ENCODE results near the gene NAA80.

DNA sequence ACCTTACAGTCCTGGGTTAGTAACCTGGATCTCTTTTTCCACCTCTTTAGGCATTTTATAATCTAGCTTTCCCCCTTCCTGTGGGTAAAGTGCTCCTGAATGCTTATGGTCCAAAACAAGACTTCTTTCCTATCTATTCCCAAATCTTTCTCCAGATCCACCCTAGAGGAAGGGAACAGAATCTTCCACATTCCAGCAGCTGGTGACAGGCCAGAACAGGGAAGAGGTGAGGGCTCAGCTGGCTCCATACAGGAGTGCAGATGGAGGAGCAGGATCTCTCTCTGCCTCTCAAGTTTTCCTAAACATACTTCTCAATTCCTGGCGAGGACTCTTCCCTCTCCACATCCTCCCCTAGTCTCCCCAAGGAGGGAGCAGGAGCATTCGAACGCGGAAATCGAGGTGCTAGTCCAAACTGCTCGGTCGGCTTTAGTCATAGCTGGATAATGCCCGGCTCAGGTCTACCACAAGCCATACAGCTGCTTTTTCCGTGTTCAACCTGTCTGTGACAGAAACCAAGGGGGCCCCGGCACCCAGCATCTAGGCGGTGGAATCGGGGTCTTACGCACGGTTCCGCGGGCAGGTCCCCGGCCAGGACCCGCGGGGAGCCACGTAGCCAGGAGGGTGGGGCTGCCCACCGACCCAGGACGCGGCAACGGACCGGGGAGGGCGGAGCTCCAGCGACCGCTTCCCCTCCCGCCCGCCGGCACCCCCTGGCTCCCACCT lies 37.4 kb upstream of the NAA80 start:
- TF ChIP-seq TARDBP (IDR thresholded peaks at IDR 0.05): no peak
- TF ChIP-seq SUZ12 (IDR thresholded peaks at IDR 0.05): no peak
- TF ChIP-seq L3MBTL2 (conservative IDR thresholded peaks at IDR 0.05): no peak
- TF ChIP-seq SP1 (IDR thresholded peaks at IDR 0.05): no peak
- TF ChIP-seq BHLHE40 (IDR thresholded peaks at IDR 0.05; ENCODE audit: borderline replicate concordance): no peak
- no peak for TF ChIP-seq ELF4 (IDR thresholded peaks at IDR 0.05)
- no peak for TF ChIP-seq ZNF384 (IDR thresholded peaks at IDR 0.05)
- TF ChIP-seq FOXM1 (IDR thresholded peaks at IDR 0.05; ENCODE audit: borderline replicate concordance): no peak
- no peak for TF ChIP-seq FOXK2 (IDR thresholded peaks at IDR 0.05)
- TF ChIP-seq, protein P1, sequence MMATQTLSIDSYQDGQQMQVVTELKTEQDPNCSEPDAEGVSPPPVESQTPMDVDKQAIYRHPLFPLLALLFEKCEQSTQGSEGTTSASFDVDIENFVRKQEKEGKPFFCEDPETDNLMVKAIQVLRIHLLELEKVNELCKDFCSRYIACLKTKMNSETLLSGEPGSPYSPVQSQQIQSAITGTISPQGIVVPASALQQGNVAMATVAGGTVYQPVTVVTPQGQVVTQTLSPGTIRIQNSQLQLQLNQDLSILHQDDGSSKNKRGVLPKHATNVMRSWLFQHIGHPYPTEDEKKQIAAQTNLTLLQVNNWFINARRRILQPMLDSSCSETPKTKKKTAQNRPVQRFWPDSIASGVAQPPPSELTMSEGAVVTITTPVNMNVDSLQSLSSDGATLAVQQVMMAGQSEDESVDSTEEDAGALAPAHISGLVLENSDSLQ (IDR thresholded peaks at IDR 0.05): no peak
- no peak for TF ChIP-seq HDGF (IDR thresholded peaks at IDR 0.05; ENCODE audit: borderline replicate concordance)
- no peak for TF ChIP-seq ARNT (IDR thresholded peaks at IDR 0.05)
- TF ChIP-seq LEF1 (IDR thresholded peaks at IDR 0.05; ENCODE audit: borderline replicate concordance): no peak
- no peak for TF ChIP-seq FOXA1 (IDR thresholded peaks at IDR 0.05)
